ENCODE measurements around the gene NAPEPLD.
"Not testable (repeated sequence)": the region's sequence is repeated elsewhere in the genome, so short reads cannot be mapped to it uniquely, and the experiment has no call there.

Gene NAPEPLD

DNA sequence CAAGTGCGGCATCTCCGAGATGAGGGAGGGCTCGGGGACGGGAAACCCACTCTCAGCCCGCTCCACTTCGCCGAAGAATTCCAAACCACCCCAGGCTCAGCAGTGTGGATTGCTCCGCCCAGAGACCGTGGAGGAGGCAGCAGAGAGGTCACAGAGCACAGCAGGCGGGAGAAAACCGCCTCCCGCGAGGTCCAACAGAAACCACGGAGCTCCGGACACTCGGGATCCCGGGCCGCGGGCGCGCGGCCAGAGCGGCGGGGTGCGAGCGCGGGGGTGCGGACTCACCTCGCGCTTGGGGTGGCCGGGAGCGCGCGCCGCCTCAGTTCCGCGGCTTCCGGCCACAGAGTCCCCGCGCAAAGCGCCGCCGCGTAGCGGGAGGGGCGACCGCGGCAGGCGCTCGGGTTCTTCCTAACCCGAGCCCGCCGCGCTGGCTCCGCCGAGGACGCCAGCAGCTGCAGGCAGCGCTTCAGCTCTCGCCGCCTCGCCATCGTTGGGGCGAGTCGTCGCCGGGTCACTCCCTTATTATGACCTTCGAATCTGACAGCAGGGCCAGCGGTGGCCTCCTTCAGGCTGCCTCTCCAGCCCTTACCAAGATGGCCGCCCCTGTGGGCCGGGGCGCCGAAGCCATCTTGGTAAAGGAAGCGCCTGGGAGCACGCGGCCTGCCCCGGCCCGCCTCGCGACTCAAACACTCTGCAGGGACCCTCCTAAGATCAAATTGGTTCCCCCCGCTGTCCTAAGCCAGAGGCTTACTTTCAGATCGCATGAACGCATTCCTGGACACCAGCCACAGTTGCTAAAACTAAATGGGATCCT lies at the start of gene NAPEPLD:
Gene NAPEPLD, minus strand, starts transcription at position 106 of the 814 bp plus-strand sequence. CDS start 20,323 bp downstream, outside the sequence.
- DNase-seq: peak; percentile 81

DNA sequence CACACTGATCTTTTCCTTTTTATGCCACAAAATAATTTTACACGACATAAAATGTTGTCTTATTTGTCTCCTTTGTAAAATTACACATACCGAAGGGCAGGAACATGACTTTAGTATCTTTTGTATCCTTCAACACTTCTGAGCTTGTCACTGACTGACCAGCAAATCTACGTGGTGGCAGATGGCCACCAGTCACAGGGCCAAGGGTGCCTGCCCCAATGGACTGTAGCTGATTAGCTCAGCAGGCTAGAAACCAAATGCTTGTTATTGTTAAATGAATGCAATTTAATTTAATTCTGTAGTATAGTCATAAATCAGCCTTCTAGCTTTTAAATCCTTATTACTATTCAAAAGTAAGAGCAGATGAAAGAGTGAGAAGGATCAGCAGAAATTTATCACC lies 49.2 kb upstream of the NAPEPLD start:
- DNase-seq: not testable (repeated sequence)

DNA sequence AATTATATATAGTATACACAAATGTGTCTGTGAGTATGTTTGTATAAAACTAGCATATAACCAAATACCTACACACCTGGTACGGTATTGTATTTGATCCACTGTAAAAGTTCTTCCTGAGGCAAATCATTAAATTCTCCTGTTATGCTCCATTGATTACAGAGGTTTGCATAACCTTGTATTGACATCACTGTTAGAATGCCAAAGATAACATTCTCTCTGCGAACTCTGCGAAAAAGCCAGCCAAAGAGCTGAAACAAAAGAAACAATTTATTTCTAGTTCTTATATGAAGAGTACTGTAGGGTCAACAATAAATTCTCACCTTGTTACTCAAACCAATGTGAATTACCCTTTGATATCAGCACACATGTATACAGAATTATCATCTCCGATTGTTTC lies 46.5 kb upstream of the NAPEPLD start:
- not testable (repeated sequence) for DNase-seq

- DNase-seq: not testable (repeated sequence)
Measured at GRCh38 chr7:103172415-103173146, 23.7 kb upstream of the NAPEPLD start.

- not testable (repeated sequence) for DNase-seq
Measured at GRCh38 chr7:103171695-103172414, 23.0 kb upstream of the NAPEPLD start.

- DNase-seq: not testable (repeated sequence)
Measured at GRCh38 chr7:103166921-103167544, 18.1 kb upstream of the NAPEPLD start.

DNA sequence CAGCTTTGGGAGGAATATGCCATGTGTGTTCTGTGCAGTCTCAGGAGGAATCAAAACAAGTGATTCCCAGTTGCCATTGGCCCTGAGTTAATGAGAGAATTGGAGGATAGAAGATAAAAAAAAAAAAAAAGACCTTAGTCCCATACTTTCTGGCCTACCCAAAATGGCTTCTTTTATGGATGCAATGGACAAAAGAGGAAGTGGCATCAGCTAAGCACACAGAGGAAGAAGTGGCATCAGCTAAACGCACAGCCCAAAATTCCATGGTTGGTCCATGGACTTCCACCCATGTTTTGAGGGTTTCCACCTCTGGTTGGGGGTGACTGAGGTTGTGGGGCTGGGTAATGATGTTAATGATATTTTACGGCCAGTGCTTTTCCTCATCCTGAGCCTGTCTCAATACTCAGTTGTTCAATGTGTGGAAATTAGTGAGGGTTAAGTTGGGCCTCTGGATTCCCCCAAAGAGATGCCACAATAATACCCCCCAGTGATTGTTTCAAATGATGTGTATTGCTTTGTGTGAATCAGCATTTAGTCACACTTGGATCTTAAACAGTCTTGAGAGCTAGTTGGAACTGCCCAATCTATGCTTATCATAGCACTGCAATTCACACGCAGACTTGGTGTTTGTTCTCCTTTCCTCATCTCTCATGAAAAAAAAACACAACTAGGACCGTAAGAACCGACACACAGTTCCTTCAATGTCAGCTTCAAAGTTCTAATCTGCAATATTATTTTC lies 14.4 kb upstream of the NAPEPLD start:
- not testable (repeated sequence) for DNase-seq

DNA sequence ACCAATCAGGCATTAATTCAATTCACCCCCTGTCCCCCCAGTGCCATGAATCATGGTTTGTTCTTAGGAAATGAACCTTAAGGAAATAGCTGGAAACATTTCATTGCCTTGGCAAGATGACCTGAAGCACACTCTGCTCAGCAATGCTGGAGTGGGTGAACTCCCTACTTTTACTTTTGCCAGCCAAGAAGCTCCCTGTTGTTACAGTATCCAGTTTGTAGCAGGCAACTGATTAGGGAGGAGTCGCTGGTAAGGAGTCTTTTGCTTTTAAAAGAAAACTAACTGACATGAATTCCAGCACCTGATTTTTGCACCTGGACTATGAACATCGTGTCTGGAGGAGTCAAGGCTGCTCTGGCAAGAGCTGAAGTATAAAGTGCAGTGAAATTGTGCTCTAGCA lies 13.7 kb upstream of the NAPEPLD start:
- DNase-seq: not testable (repeated sequence)

- DNase-seq: not testable (repeated sequence)
Measured at GRCh38 chr7:103161998-103162616, 13.2 kb upstream of the NAPEPLD start.

GRCh38 chr7:103159072-103159471 lies 10.2 kb upstream of the NAPEPLD start:
- DNase-seq: not testable (repeated sequence)

DNA sequence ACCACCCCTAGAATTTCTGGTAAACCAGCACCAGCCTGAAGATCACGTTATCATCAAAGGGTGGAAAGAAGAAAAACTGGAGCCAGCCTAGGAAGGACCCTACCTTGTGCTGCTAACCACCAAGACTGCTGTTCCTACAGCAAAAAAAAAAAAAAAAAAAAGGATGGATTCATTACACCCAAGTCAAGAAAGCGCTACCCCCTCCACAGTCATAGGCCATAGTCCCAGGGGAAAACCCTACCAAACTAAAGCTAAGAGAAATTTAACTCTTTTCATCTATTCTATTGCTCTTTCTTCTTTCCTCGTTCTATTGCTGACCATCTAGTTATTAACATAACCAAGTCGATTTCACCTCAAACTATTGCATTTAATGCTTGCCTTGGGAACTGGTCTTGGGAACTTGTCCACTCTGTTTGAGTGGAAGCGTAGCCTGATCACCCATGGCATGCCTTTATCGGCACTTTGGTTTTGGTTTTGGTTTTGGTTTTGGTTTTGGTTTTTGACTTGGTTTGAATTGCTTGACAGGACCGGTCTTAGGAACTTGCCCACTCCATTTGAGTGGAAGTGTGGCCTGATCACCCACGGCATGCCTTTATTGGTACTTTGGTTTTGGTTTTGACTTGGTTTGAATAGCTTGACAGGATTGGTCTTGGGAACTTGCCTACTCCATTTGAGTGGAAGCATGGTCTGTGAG lies 6.6 kb upstream of the NAPEPLD start:
- DNase-seq: not testable (repeated sequence)

- DNase-seq: no peak
Measured at GRCh38 chr7:103154042-103154441, 5.1 kb upstream of the NAPEPLD start.

DNA sequence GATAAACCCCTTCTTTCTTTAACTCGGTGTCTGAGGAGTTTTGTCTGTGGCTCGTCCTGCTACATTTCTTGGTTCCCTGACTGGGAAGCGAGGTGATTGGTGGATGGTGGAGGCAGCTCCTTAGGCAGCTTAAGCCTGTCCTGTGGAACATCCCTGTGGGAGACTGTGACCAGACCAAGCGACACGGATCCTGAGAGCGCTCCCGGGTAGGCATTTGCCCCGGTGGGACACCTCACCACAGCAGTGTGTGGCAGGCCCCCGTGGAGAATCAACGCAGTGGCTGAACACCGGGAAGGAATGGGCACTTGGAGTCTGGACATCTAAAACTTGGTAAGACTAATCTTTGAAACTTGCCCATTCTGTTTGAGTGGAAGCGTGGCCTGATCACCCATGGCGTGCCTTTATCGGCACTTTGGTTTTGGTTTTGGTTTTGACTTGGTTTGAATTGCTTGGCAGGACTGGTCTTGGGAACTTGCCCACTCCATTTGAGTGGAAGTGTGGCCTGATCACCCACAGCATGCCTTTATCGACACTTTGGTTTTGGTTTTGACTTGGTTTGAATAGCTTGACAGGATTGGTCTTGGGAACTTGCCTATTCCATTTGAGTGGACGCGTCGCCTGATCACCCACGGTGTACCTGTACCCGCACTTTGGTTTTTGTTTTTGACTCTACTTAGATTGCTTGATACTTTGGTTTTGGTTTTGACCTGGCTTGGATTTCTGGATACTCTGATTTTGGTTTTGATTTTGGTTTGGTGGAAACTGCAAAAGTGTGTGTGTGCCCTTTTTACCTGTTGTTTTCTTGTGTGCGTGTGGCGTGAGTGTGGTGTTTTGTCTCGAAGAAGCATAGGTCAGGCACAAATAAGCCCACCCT lies 4.1 kb upstream of the NAPEPLD start:
- DNase-seq: not testable (repeated sequence)

DNA sequence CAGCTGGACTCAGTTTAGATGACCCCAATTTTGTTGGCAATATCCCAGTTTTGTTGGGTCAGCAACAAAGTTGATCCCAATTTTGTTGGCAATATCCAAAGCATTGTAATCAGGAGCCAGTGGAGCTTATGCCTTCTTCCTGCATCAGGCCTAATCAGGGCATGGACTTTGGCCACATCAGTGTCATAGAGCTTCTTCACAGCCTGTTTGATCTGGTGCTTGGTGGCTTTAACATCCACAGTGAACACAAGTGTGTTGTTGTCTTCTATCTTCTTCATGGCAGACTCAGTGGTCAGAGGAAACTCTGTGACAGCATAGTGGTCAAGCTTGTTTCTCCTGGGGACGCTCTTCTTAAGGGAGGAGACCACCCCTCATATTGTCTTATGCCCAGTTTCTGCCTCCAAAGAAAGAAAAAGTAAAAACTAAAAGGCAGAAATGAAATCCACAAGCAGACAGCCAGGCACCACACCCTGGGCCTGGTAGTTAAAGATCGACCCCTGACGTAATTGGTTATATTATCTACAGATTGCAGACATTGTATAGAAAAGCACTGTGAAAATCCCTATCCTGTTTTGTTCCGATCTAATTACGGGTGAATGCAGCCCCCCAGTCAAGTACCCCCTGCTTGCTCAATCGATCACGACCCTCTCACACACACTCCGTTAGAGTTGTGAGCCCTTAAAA lies 3.2 kb upstream of the NAPEPLD start:
- DNase-seq: not testable (repeated sequence)

- DNase-seq: no peak
Measured at GRCh38 chr7:103150192-103150591, 1.3 kb upstream of the NAPEPLD start.

DNA sequence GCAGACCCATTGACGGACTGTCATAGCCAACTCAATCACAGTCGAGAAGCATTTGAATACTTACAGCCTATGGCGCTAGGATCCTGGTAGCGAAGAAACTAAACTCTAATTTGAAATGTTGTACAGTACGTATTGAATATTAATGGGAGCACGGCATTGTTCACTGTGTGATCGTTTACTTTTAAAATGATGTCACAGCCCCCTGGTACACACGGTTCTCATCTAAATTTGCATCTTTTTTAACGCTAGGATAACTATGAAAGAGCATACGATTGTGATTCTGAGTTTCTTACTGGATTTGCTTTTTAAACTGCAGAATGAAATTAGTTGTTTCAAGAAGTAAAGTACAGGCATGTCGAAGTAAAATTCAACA lies 895 bp upstream of the NAPEPLD start:
- no peak for DNase-seq

- DNase-seq: no peak
Measured at GRCh38 chr7:103148131-103148993, 537 bp downstream of the NAPEPLD start.

GRCh38 chr7:103144754-103145153 lies 4.1 kb downstream of the NAPEPLD start:
- not testable (repeated sequence) for DNase-seq
